Left ventricle myocardium inferior (tissue), 1 donor: ENCODE measurements around the gene USH2A. TPM values are rescaled to one million over a fixed set of nuclear protein-coding genes. Genes with fewer than 3 reads are reported as not detected.

Source experiments
- DNase-seq: peaks from one replicate; pipeline ENCODE4 v3.0.0-alpha.2; 2020
- H3K27ac ChIP-seq: fragments of 200-600 bp; replicated peaks from 2 replicates; pipeline ENCODE4 v1.8.0; 2021
- H3K27me3 ChIP-seq: fragments of 200-600 bp; 2 replicates; pipeline ENCODE4 v1.8.0; 2021; ENCODE audit warnings: low read depth
- H3K36me3 ChIP-seq: fragments of 200-600 bp; 2 replicates; pipeline ENCODE4 v1.8.0; 2021
- H3K4me1 ChIP-seq: fragments of 200-600 bp; 2 replicates; pipeline ENCODE4 v1.8.0; 2021
- H3K4me3 ChIP-seq: fragments of 200-600 bp; 2 replicates; pipeline ENCODE4 v1.8.0; 2021; ENCODE audit warnings: mild to moderate bottlenecking, moderate library complexity
- H3K9me3 ChIP-seq: fragments of 200-600 bp; replicated peaks from 2 replicates; pipeline ENCODE4 v1.8.0; 2021
- intact Hi-C: fragments of 100-400 bp; cut with micrococcal nuclease; formaldehyde crosslinking; loops from one replicate; pipeline ENCODE4 v1.11.0; 2022
- total RNA-seq: library from RNA; stranded (reverse); fragmentation: NEBNext Ultra II Directional; extraction: Animal tissue kit (Norgen Biotek cat#: 25700); gene quantifications from one replicate; pipeline ENCODE4 v1.2.1, GENCODE V29; 2021
- TF ChIP-seq, protein P1 (sequence below): fragments of 200-600 bp; IDR thresholded peaks from 2 replicates; pipeline ENCODE4 v1.8.0; 2021; ENCODE audit warnings: antibody characterized with exemption, mild to moderate bottlenecking, borderline replicate concordance
- donor health status: DM: no; HTN: yes; CAD: no; lungs with severe emphysema.

Gene USH2A
- total RNA-seq, 1 donor from 2014 or later = 3.6 TPM

- no peaks in the 10 kb centered on the region for H3K36me3 ChIP-seq
- no peaks in the 10 kb centered on the region for H3K4me1 ChIP-seq
- DNase-seq = no peak
- no peaks in the 10 kb centered on the region for H3K27me3 ChIP-seq
- no peak overlapping the region for H3K4me3 ChIP-seq
- intact Hi-C loops = no loop called here
- TF ChIP-seq, protein P1, sequence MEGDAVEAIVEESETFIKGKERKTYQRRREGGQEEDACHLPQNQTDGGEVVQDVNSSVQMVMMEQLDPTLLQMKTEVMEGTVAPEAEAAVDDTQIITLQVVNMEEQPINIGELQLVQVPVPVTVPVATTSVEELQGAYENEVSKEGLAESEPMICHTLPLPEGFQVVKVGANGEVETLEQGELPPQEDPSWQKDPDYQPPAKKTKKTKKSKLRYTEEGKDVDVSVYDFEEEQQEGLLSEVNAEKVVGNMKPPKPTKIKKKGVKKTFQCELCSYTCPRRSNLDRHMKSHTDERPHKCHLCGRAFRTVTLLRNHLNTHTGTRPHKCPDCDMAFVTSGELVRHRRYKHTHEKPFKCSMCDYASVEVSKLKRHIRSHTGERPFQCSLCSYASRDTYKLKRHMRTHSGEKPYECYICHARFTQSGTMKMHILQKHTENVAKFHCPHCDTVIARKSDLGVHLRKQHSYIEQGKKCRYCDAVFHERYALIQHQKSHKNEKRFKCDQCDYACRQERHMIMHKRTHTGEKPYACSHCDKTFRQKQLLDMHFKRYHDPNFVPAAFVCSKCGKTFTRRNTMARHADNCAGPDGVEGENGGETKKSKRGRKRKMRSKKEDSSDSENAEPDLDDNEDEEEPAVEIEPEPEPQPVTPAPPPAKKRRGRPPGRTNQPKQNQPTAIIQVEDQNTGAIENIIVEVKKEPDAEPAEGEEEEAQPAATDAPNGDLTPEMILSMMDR = no peak
- no peaks in the 10 kb centered on the region for H3K9me3 ChIP-seq
- no peak overlapping the region for H3K27ac ChIP-seq
Observed at GRCh38 chr1:216044538-216044937, 378.7 kb downstream of the USH2A start.

DNA sequence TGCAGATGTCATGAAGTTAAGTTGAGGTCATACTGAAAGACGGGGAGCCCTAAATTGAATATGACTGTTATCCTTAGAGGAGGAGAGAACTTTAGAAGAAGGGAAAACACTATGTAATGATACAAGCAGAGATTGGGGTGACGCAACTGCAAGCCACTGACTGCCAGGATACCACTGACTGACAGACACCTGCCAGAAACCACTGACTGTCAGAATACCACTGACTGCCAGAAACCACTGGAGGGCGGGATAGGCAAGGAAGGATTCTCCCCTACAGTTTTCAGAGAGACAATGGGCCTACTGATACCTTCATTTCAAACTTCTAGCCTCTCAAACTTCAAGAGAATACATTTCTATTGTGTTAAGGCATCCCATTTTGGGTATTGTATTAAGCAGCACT is 388.7 kb downstream of the USH2A start:
- H3K9me3 ChIP-seq = no peaks in the 10 kb centered on the region
- no peak overlapping the region for H3K27ac ChIP-seq
- intact Hi-C loops = no loop called here

GRCh38 chr1:216032961-216033614 is 390.2 kb downstream of the USH2A start:
- H3K27ac ChIP-seq = no peak overlapping the region
- H3K36me3 ChIP-seq = no peaks in the 10 kb centered on the region
- TF ChIP-seq, protein P1 = no peak
- H3K4me1 ChIP-seq = no peaks in the 10 kb centered on the region
- H3K27me3 ChIP-seq = no peaks in the 10 kb centered on the region
- H3K4me3 ChIP-seq = no peak overlapping the region
- no peak for DNase-seq
- H3K9me3 ChIP-seq = no peaks in the 10 kb centered on the region
- intact Hi-C loops = no loop called here

More for the DNA sequence above, 388.7 kb downstream of the USH2A start:
- DNase-seq = no peak
- H3K36me3 ChIP-seq = no peaks in the 10 kb centered on the region
- no peaks in the 10 kb centered on the region for H3K4me1 ChIP-seq
- no peaks in the 10 kb centered on the region for H3K27me3 ChIP-seq
- H3K4me3 ChIP-seq = no peak overlapping the region
- TF ChIP-seq, protein P1 = no peak

DNA sequence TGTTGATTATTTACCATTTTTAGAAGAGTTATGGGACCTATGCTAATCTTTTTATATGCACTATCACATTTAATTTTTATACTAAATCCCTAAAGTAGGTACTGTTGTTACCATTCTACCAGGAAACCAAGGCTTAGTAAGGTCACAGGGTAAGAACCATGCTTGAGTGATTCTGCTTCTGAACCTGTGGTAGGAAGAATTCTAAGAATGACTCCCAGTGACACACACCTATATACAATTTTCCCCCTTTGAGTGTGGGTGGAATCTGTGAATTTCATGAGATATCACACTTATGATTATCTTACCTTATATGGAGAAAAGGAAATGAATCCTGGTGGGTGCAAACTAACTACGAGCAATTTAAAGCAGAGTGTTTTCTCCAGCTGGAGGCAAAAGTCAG is 391.0 kb downstream of the USH2A start:
- TF ChIP-seq, protein P1 = no peak
- DNase-seq = no peak
- H3K27ac ChIP-seq = no peak overlapping the region
- H3K9me3 ChIP-seq = no peaks in the 10 kb centered on the region
- no peaks in the 10 kb centered on the region for H3K4me1 ChIP-seq
- no peaks in the 10 kb centered on the region for H3K36me3 ChIP-seq
- intact Hi-C loops = no loop called here
- H3K4me3 ChIP-seq = no peak overlapping the region
- H3K27me3 ChIP-seq = no peaks in the 10 kb centered on the region

DNA sequence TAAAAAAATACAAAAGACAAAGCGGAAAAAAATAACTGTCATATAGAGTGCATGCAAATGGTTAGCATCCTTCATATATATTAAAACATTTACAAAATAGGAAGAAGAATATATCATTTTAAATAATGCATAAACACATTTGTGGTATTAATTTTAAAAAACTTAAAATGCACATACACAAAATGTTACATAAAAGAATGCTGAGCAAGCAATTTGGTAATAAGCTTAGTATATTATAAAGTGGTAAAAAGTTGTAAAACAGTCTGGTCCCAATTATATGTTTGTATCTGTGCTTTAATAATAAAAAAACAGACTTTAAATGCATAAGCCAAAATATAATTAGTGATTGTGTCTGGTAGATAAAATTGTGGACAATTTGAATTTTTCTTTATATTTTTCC is 394.6 kb downstream of the USH2A start:
- H3K4me3 ChIP-seq = no peak overlapping the region
- no peaks in the 10 kb centered on the region for H3K4me1 ChIP-seq
- H3K27ac ChIP-seq = no peak overlapping the region
- no peaks in the 10 kb centered on the region for H3K27me3 ChIP-seq
- H3K9me3 ChIP-seq = no peaks in the 10 kb centered on the region
- H3K36me3 ChIP-seq = no peaks in the 10 kb centered on the region
- intact Hi-C loops = no loop called here
- TF ChIP-seq, protein P1 = no peak
- no peak for DNase-seq
